ENCODE results near the gene DET1. TPM values are rescaled to one million over a fixed set of nuclear protein-coding genes. Genes with fewer than 3 reads are reported as not detected.

DET1 gene
- total RNA-seq, 2 donors from 2014 or later, result 1.9 to 3.6 TPM

GRCh38 chr15:88465633-88466224 is 80.8 kb downstream of the DET1 start:
- ATAC-seq (no peak), DNase-seq (no peak)
- H3K36me3 Mint-ChIP-seq (ENCODE audit: low read depth), result peaks cover 5% of the 10 kb centered on the region
- no peaks in the 10 kb centered on the region for H3K9me3 ChIP-seq (ENCODE audit: control insufficient read depth, low read length, poor library complexity, severe bottlenecking)
- no peaks in the 10 kb centered on the region for H3K27me3 Mint-ChIP-seq
- peaks cover 21% of the 10 kb centered on the region for H3K4me1 Mint-ChIP-seq
- H3K4me3 Mint-ChIP-seq, result peak overlapping the region; percentile 92
- H3K27ac Mint-ChIP-seq, result peak overlapping the region; percentile 94

- H3K4me3 Mint-ChIP-seq, result no peak overlapping the region
- peaks cover 5% of the 10 kb centered on the region for H3K36me3 Mint-ChIP-seq (ENCODE audit: low read depth)
- DNase-seq, result no peak
- no peak overlapping the region for H3K27ac Mint-ChIP-seq
- peaks cover 21% of the 10 kb centered on the region for H3K4me1 Mint-ChIP-seq
- no peak for ATAC-seq
- H3K9me3 ChIP-seq (ENCODE audit: control insufficient read depth, low read length, poor library complexity, severe bottlenecking), result no peaks in the 10 kb centered on the region
- no peaks in the 10 kb centered on the region for H3K27me3 Mint-ChIP-seq
Observed at GRCh38 chr15:88463870-88464532, 82.5 kb downstream of the DET1 start.

Other genes with a start within 250 kb of the DET1 start
- gene MRPL46, start 79.3 kb downstream of the DET1 start, total RNA-seq, result 10 to 100 TPM; 11.7 to 12.5 TPM
- gene MRPS11, start 79.0 kb downstream of the DET1 start, total RNA-seq, result 10 to 100 TPM; 18.6 to 19.3 TPM
- gene AEN, start 74.7 kb upstream of the DET1 start, total RNA-seq, result 10 to 100 TPM; 32.2 to 41.0 TPM
- gene ISG20, start 92.3 kb upstream of the DET1 start, total RNA-seq, result 100 to 1,000 TPM; 124 to 141 TPM